Measurements from ENCODE around the gene TRERF1.
A peak's percentile ranks its signal among the peaks of the same experiment; 100 is the strongest.
"Not testable (repeated sequence)": the region's sequence is repeated elsewhere in the genome, so short reads cannot be mapped to it uniquely, and the experiment has no call there.

The TRERF1 gene

GRCh38 chr6:42202131-42202915 is 249.4 kb downstream of the TRERF1 start:
- TF ChIP-seq GLIS3 (CRISPR knock-in tag; IDR thresholded peaks at IDR 0.05): 0 out of 2 replicates have a peak, but pooled peaks have one; percentile 32

GRCh38 chr6:42201382-42201781 is 250.3 kb downstream of the TRERF1 start:
- ATAC-seq: no peak
- TF ChIP-seq ISL1 (CRISPR knock-in tag; IDR thresholded peaks at IDR 0.05) (peak; percentile 87), GLIS3 (CRISPR knock-in tag; IDR thresholded peaks at IDR 0.05) (peak; percentile 66; the same call in 1 of the 2 replicates), SNAI2 (CRISPR knock-in tag; IDR thresholded peaks at IDR 0.05) (0 out of 2 replicates have a peak, but pooled peaks have one; percentile 51), TSHZ2 (CRISPR knock-in tag; IDR thresholded peaks at IDR 0.05) (0 out of 2 replicates have a peak, but pooled peaks have one; percentile 63), TCF4 (CRISPR knock-in tag; IDR thresholded peaks at IDR 0.05; ENCODE audit: borderline replicate concordance) (peak; percentile 37; the same call in 1 of the 2 replicates), OSR1 (CRISPR knock-in tag; IDR thresholded peaks at IDR 0.05) (no peak), ESRRG (CRISPR knock-in tag; IDR thresholded peaks at IDR 0.05) (0 out of 2 replicates have a peak, but pooled peaks have one; percentile 38), BACH2 (CRISPR knock-in tag; IDR thresholded peaks at IDR 0.05; ENCODE audit: borderline replicate concordance) (no peak), POU6F1 (CRISPR knock-in tag; IDR thresholded peaks at IDR 0.05; ENCODE audit: borderline replicate concordance, low read depth) (no peak), CSDC2 (CRISPR knock-in tag; IDR thresholded peaks at IDR 0.05) (0 out of 2 replicates have a peak, but pooled peaks have one; percentile 54), CSRNP3 (CRISPR knock-in tag; IDR thresholded peaks at IDR 0.05) (no peak), ZFP30 (CRISPR knock-in tag; IDR thresholded peaks at IDR 0.05) (no peak), ZNF8 (CRISPR knock-in tag; IDR thresholded peaks at IDR 0.05) (no peak), ZFP3 (CRISPR knock-in tag; IDR thresholded peaks at IDR 0.05) (0 out of 2 replicates have a peak, but pooled peaks have one; percentile 28)

More at GRCh38 chr6:42202131-42202915, 249.4 kb downstream of the TRERF1 start:
- ATAC-seq: not testable (repeated sequence)

GRCh38 chr6:42200035-42200434 is 251.7 kb downstream of the TRERF1 start:
- peak; percentile 65 for ATAC-seq
- TF ChIP-seq POU6F1 (CRISPR knock-in tag; IDR thresholded peaks at IDR 0.05; ENCODE audit: borderline replicate concordance, low read depth): no peak
- peak; percentile 75 for TF ChIP-seq ISL1 (CRISPR knock-in tag; IDR thresholded peaks at IDR 0.05)
- TF ChIP-seq TCF4 (CRISPR knock-in tag; IDR thresholded peaks at IDR 0.05; ENCODE audit: borderline replicate concordance): no peak
- TF ChIP-seq ARNTL (CRISPR knock-in tag; IDR thresholded peaks at IDR 0.05; ENCODE audit: borderline replicate concordance, low read depth): no peak
- peak; percentile 87 for TF ChIP-seq CREB5 (CRISPR knock-in tag; IDR thresholded peaks at IDR 0.05; ENCODE audit: low read depth)
- TF ChIP-seq ZNF565 (CRISPR knock-in tag; conservative IDR thresholded peaks at IDR 0.05; ENCODE audit: low read depth): no peak
- TF ChIP-seq ZC3H10 (CRISPR knock-in tag; IDR thresholded peaks at IDR 0.05): no peak
- 0 out of 2 replicates have a peak, but pooled peaks have one; percentile 29 for TF ChIP-seq ZFP3 (CRISPR knock-in tag; IDR thresholded peaks at IDR 0.05)
- TF ChIP-seq SNAI2 (CRISPR knock-in tag; IDR thresholded peaks at IDR 0.05): 0 out of 2 replicates have a peak, but pooled peaks have one; percentile 24
- peak; percentile 89 for TF ChIP-seq CSDC2 (CRISPR knock-in tag; IDR thresholded peaks at IDR 0.05)
